Measurements from ENCODE around the gene EMILIN2.

- no peak for TF ChIP-seq POLR2AphosphoS5 (IDR thresholded peaks at IDR 0.05; ENCODE audit: low read depth, low read length)
- no peak for TF ChIP-seq ZZZ3 (CRISPR knock-in tag; IDR thresholded peaks at IDR 0.05; ENCODE audit: borderline replicate concordance)
- no peak for TF ChIP-seq ZBTB8A (CRISPR knock-in tag; IDR thresholded peaks at IDR 0.05; ENCODE audit: borderline replicate concordance, low read depth)
- no peak for TF ChIP-seq CTCF (CRISPR knock-in tag; IDR thresholded peaks at IDR 0.05)
- no peak for TF ChIP-seq DMTF1 (CRISPR knock-in tag; IDR thresholded peaks at IDR 0.05)
- TF ChIP-seq ZNF350 (CRISPR knock-in tag; IDR thresholded peaks at IDR 0.05; ENCODE audit: borderline replicate concordance, low read depth), result no peak
- TF ChIP-seq TAF1 (CRISPR knock-in tag; IDR thresholded peaks at IDR 0.05), result no peak
- no peak for TF ChIP-seq ZNF510 (CRISPR knock-in tag; IDR thresholded peaks at IDR 0.05; ENCODE audit: low read depth)
Observed at GRCh38 chr18:2854875-2855274, 8.1 kb downstream of the EMILIN2 start.

Data from HepG2 (cell line).